RPMI7951 (cell line): ENCODE results near the gene LIPT1. TPM values are rescaled to one million over a fixed set of nuclear protein-coding genes. Genes with fewer than 3 reads are reported as not detected.
A peak's percentile ranks its signal among the peaks of the same experiment; 100 is the strongest.
"Not testable (repeated sequence)": the region's sequence is repeated elsewhere in the genome, so short reads cannot be mapped to it uniquely, and the experiment has no call there.

Source experiments
- DNase-seq: peaks from one replicate; pipeline ENCODE4 v3.0.0-alpha.2; 2012; ENCODE audit warnings: low read depth
- total RNA-seq: library from RNA; depleted of rRNA; stranded (reverse); fragments of >200 nt; shearing (Covaris generic); gene quantifications from 2 replicates; pipeline ENCODE4 v1.2.3, GENCODE V29; 2014; rRNA removed

LIPT1 gene
- total RNA-seq: 8.3 and 8.4 TPM in 2 replicates

GRCh38 chr2:99154643-99155536, at the start of gene LIPT1, which contains the start of gene TSGA10:
TSS of gene LIPT1 (plus strand) at chr2:99154967. CDS start at chr2:99161958, 6,991 bp downstream.
TSS of gene TSGA10 (minus strand) at chr2:99154942. CDS start at chr2:99109439, 45,503 bp downstream.
- DNase-seq: peak; percentile 91

- DNase-seq: no peak
These were observed 47.9 kb upstream of the LIPT1 start for GRCh38 chr2:99106913-99107312.

- DNase-seq: no peak
These were observed 43.5 kb upstream of the LIPT1 start for GRCh38 chr2:99111236-99111635.

DNA sequence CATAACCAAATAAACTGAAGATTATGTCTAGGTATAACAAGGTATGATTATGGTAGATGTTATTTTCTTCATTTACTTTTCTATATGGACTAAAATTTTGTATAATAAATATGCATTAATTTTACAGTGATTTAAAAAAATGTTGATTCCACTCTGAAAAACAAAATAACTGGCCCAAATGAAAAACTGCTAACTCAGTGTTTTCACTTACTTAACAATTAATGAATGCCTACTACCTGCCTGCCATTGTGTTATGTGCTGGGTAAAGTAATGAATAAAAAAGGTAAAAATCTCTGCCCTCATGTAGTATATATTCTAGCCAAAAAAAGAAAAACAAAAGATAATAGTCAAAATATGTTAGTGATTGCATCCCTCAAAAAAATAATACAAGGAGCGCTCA, 42.8 kb upstream of the LIPT1 start:
- no peak for DNase-seq

DNA sequence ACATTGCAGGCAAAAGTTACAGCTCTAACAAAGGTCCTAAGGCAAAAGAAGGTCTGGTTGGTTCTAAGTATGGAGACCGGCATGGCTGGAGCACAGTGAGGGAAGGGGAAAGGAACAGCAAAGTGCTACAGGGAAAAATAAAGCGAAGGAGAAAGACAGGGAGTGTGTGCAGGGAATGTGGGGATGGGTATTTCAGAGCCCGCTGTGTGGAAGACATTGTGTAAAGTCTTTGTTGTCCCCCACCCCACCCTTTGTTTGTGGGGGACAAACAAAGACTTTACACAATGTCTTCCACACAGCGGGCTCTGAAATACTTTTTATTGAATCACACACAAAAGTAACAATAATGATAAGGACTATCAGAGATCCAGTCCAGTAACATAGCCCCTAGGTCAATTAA, 42.1 kb upstream of the LIPT1 start:
- no peak for DNase-seq

DNA sequence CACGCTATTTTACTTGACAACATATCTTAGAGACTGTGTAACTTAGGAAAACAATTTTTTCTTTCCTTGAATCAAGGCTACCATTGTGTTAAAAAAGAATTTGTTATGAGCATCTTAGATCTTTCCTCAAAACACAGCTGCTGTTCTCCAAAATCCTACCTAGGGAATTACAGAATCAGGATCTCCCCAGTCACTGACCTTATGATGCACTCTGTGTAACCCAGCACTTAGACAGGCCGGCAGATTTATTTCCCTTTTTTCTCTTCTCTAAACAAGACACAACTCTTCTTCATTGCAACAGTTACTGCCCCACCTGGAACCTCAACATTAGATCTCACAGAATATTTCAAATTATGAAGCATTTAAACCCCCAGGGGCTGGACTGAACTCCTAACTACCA, 26.8 kb upstream of the LIPT1 start:
- no peak for DNase-seq

DNA sequence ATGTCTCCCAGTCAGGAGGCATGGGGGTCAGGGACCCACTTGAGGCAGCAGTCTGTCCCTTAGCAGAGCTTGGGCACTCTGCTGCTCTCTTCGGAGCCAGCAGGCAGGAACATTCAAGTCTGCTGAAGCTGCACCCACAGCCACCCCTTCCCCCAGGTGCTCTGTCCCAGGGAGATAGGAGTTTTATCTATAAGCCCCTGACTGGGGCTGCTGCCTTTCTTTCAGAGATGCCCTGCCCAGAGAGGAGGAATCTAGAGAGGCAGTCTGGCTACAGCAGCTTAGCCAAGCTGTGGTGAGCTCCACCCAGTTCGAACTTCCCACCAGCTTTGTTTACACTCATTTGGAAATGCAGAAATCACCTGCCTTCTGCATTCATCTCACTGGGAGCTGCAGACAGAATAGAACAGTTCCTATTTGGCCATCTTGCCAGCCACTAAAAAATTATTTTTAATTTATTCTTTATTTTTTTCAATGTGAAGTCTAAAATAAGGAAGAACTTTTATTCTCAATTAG, 19.7 kb upstream of the LIPT1 start:
- not testable (repeated sequence) for DNase-seq

DNA sequence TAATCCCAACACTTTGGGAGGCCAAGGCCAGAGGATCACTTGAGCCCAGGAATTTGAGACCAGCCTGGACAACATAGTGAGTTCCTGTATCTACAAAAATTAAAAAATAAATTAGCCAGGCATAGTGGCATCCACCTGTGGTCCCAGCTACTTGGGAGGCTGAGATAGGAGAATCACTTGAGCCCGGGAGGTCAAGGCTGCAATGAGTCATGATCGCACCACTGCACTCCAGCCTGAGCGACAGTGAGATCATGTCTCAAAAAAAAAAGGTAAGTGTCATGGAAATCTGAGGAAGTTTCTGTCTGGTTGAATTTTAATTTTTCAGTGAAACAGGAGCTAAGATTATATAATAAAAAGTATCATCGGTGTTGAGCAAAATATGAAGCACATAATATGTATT, 15.8 kb upstream of the LIPT1 start:
- no peak for DNase-seq

GRCh38 chr2:99140056-99140859, 14.5 kb upstream of the LIPT1 start:
- DNase-seq: no peak

DNA sequence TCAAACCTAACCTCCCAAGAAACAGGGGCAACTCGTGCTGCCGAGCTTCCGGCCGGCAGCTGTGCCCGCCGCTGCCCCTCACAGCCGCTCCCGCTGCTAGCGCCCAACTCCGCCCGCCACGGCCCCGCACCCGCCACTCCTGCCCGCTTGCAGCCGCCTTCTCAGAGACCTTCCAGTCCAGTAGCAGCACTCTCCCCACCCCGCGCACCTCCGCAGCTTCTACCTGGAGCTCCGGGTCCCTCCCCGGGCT, 14.0 kb upstream of the LIPT1 start:
- peak; percentile 54 for DNase-seq

GRCh38 chr2:99141110-99142108, 13.4 kb upstream of the LIPT1 start, which contains the start of gene C2orf15:
TSS of gene C2orf15 (plus strand) at chr2:99141707. CDS start at chr2:99150559, 8,852 bp downstream.
- peak; percentile 87 for DNase-seq

- no peak for DNase-seq
These were observed 4.1 kb upstream of the LIPT1 start for GRCh38 chr2:99150706-99151105.

DNA sequence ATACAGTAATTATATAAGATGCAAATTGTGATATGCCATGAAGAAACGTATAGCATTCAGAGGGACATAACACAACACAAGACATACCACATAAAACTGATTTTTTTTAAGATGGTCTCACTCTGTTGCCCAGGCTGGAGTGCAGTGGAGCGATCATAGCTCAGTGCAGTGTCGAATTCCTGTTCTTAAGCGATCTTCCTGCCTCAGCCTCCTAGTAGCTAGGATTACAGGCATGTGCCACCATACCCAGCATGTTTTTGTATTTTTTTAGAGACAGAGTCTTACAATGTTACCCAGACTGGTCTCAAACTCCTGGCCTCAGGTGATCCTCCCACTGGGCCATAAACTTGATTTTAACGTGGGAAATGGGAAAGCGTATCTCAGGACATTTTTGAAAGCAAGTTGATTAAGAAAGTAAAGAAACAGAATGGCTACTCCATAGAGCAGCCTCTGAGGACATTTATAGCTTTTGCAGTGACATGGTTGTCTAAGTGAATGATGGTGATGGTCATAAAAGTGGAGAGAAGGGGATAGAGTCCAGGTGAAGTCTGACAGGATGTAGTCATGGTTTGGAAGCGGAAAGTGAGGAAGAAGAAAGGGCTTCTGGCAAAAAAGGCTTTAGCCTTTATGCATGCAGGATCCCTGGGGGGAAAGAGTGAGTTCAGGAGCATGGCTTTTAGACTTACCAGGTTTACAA, 2.4 kb upstream of the LIPT1 start:
- DNase-seq: no peak

DNA sequence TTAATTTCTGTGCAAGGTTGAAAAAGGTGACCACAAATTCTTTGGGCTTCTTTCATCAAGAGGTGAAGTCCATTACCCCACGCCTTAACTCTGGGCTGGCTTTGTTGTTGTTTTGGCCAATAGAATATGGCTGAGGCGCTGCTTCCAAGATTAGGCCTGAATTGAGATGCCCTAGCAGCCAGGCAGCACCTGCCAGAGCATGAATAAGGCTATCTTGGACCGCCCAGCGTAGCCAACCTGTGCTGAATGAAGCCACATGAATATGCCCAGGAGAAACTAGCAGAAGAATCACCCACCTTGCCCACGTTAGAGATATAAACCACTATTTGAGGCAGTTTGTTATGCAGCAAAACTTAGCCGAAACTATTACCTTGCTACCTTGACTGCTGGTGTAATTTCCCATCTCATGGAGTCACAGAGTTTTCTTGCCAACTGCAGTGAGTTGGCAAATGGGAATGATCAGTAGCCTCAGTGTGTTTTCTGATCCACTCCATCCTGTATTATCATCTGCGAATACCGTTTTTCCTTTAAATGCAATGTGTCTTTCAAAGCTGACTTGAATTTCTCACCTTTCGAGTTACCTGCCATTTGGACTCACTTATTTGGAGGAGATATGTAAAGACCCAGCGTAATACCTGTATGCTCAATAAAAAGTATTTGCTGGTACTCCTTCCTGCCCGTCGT, 704 bp upstream of the LIPT1 start:
- DNase-seq: no peak

DNA sequence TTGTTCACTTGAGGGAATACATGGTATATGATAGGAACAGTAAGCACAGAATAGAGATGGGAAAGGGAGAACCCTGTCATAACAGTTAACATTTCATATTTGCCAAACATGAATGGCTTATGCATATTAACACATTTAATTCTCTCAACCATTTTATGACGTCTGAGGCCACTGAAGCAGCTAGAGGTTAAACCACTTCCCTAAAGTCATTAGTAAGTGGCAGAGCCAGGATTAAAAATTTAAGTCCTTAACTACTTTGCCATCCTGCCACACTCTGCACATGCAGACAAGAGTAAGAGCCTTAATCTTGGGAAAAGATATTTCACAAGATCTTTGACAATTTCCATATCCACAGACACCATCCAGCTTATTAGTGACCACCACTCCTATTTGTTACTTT, 2.1 kb downstream of the LIPT1 start:
- no peak for DNase-seq

DNA sequence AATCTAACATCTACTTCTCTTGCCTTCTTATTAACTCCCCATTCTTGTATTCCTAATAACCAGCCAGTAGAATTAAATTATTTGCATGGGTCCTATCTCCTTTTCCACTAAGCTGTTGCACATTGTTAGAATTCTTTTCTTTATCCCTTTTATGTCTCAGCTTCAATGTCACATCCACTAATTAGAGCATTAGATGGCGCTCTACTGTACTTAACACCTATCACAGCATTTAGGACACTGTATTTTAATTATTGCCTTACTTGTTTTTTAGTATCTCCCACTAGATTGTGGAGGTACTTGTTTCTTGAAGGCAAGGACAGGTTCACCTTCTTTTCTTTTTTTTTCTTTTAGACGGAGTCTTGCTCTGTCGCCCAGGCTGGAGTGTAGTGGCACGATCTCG, 3.8 kb downstream of the LIPT1 start:
- DNase-seq: no peak

- no peak for DNase-seq
These were observed 4.8 kb downstream of the LIPT1 start for GRCh38 chr2:99159594-99159993.

DNA sequence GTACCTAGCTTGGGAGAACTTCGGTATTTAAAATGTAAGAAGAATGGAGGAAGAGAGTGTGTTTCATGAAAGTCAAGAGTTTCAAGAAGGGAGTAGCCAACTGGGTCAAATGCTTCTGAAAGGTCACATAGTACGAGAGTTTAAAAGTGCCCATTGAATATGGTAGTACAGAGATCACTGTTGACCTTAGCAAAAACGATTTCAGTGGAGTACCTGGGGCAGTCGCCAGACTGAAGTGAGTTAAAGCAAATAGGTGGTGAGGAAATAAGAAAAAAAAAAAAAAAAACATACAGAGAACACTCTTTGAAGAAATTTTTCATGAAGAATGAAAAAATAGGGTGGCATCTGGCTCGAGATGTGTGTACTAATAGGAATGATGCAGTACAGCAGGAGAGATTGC, 11.5 kb downstream of the LIPT1 start:
- DNase-seq: no peak

GRCh38 chr2:99169534-99169933, 14.8 kb downstream of the LIPT1 start:
- no peak for DNase-seq
